ENCODE data around the gene BLM. TPM values are rescaled to one million over a fixed set of nuclear protein-coding genes. Genes with fewer than 3 reads are reported as not detected.

Gene BLM
- total RNA-seq, 3 donors from 2014 or later: 0.33 to 7.4 (median 2.2) TPM

GRCh38 chr15:90807786-90808086 is 90.6 kb downstream of the BLM start:
- intact Hi-C loops (cut with DNase I; ENCODE audit: low total_unique reads): no loop called here
- TF ChIP-seq POLR2A (IDR thresholded peaks at IDR 0.05) (no peak), CTCF (IDR thresholded peaks at IDR 0.05) (no peak), POLR2AphosphoS5 (IDR thresholded peaks at IDR 0.05) (no peak)
- H3K9me3 ChIP-seq: no peaks in the 10 kb centered on the region
- no peaks in the 10 kb centered on the region for H3K36me3 ChIP-seq
- no peak for DNase-seq (ENCODE audit: low spot score in 2 of 2)
- no peaks in the 10 kb centered on the region for H3K27me3 ChIP-seq
- no peak overlapping the region for H3K4me3 ChIP-seq
- no peaks in the 10 kb centered on the region for H3K4me1 ChIP-seq
- H3K27ac ChIP-seq: no peak overlapping the region

- no peak for DNase-seq (ENCODE audit: low spot score in 2 of 2)
- Histone ChIP-seq H3K27me3 (no peaks in the 10 kb centered on the region), H3K27ac (no peak overlapping the region), H3K4me3 (no peak overlapping the region), H3K36me3 (no peaks in the 10 kb centered on the region), H3K4me1 (no peaks in the 10 kb centered on the region), H3K9me3 (no peaks in the 10 kb centered on the region)
- TF ChIP-seq CTCF (IDR thresholded peaks at IDR 0.05): no peak
- no peak for TF ChIP-seq POLR2A (IDR thresholded peaks at IDR 0.05)
- no peak for TF ChIP-seq POLR2AphosphoS5 (IDR thresholded peaks at IDR 0.05)
- intact Hi-C loops (cut with DNase I; ENCODE audit: low total_unique reads): no loop called here
Measured at GRCh38 chr15:90808517-90809235, 91.5 kb downstream of the BLM start.

GRCh38 chr15:90809536-90809935 is 92.4 kb downstream of the BLM start:
- Histone ChIP-seq H3K4me1 (no peaks in the 10 kb centered on the region), H3K36me3 (no peaks in the 10 kb centered on the region), H3K4me3 (no peak overlapping the region), H3K27me3 (no peaks in the 10 kb centered on the region), H3K27ac (no peak overlapping the region), H3K9me3 (no peaks in the 10 kb centered on the region)
- no peak for TF ChIP-seq CTCF (IDR thresholded peaks at IDR 0.05)
- TF ChIP-seq POLR2AphosphoS5 (IDR thresholded peaks at IDR 0.05): no peak
- intact Hi-C loops (cut with DNase I; ENCODE audit: low total_unique reads): no loop called here
- DNase-seq (ENCODE audit: low spot score in 2 of 2): no peak

GRCh38 chr15:90810354-90810753 is 93.2 kb downstream of the BLM start:
- Histone ChIP-seq H3K4me1 (no peaks in the 10 kb centered on the region), H3K36me3 (no peaks in the 10 kb centered on the region), H3K9me3 (no peaks in the 10 kb centered on the region), H3K27ac (no peak overlapping the region), H3K4me3 (no peak overlapping the region), H3K27me3 (no peaks in the 10 kb centered on the region)
- intact Hi-C loops (cut with DNase I; ENCODE audit: low total_unique reads): no loop called here
- DNase-seq (ENCODE audit: low spot score in 2 of 2): no peak
- TF ChIP-seq CTCF (IDR thresholded peaks at IDR 0.05): no peak

- Histone ChIP-seq H3K9me3 (no peaks in the 10 kb centered on the region), H3K4me3 (no peak overlapping the region), H3K27me3 (no peaks in the 10 kb centered on the region), H3K4me1 (no peaks in the 10 kb centered on the region), H3K36me3 (no peaks in the 10 kb centered on the region), H3K27ac (no peak overlapping the region)
- intact Hi-C loops (cut with DNase I; ENCODE audit: low total_unique reads): no loop called here
- no peak for TF ChIP-seq POLR2AphosphoS5 (IDR thresholded peaks at IDR 0.05)
- no peak for TF ChIP-seq POLR2A (IDR thresholded peaks at IDR 0.05)
- no peak for TF ChIP-seq CTCF (IDR thresholded peaks at IDR 0.05)
- DNase-seq (ENCODE audit: low spot score in 2 of 2): no peak
Measured at GRCh38 chr15:90812171-90812957, 95.2 kb downstream of the BLM start.

Measured in breast epithelium (tissue), 4 donors.